OCI-LY3 (cell line): ENCODE results near the gene SARS2.
"Not testable (repeated sequence)": the region's sequence is repeated elsewhere in the genome, so short reads cannot be mapped to it uniquely, and the experiment has no call there.

Experiments
- CTCF ChIP-seq: fragments of 200-600, 300-600 bp; sonication (generic); IDR thresholded peaks from 2 replicates; pipeline ENCODE4 v1.5.1; 2014; ENCODE audit warnings: antibody characterized with exemption, low read length, low read depth
- EZH2phosphoT487 ChIP-seq: fragments of 200-600 bp; shearing (Covaris generic); IDR thresholded peaks from 2 replicates; pipeline ENCODE4 v1.6.1; 2018; ENCODE audit warnings: antibody characterized with exemption, mixed run types, low read depth

- not testable (repeated sequence) for TF ChIP-seq CTCF, EZH2phosphoT487
Measured at GRCh38 chr19:38941466-38941865, 10.9 kb upstream of the SARS2 start.
